SK-N-SH (cell line): ENCODE results near the gene B3GALNT2. TPM values are rescaled to one million over a fixed set of nuclear protein-coding genes. Genes with fewer than 3 reads are reported as not detected.

Experiments used
- CTCF ChIA-PET: fragments of 300-600, 350-600 bp; formaldehyde crosslinking; extraction: SDS; loops from one replicate; lab custom pipeline; 2021; lab: Yijun Ruan, JAX
- POLR2A ChIA-PET: fragments of 350-600 bp; sonication (Branson Sonifier 250); formaldehyde crosslinking; extraction: SDS; loops from one replicate; lab custom pipeline; 2020; ENCODE audit warnings: antibody characterized with exemption, inconsistent platforms; lab: Yijun Ruan, JAX
- DNase-seq: peaks from one replicate; pipeline ENCODE4 v3.0.0; 2012
- H2AFZ ChIP-seq: fragments of 200-600 bp; sonication (generic); 2 replicates; pipeline ENCODE4 v1.8.1; 2016; ENCODE audit warnings: antibody characterized with exemption, mild to moderate bottlenecking, low read depth
- H3F3A ChIP-seq: fragments of 200-600 bp; sonication (generic); replicated peaks from 2 replicates; pipeline ENCODE3; 2016; ENCODE audit warnings: antibody characterized with exemption, mild to moderate bottlenecking; ENCODE audit not compliant: insufficient read depth
- H3K27ac ChIP-seq, 2 experiments: fragments of 200-500 bp in 1 of 2; fragments of 200-600 bp in 1 of 2; sonication (Bioruptor generic) in 1 of 2; sonication (generic), shearing (Covaris generic) in 1 of 2; 2 replicates each; pipeline versions ENCODE4 v1.5.1 to v1.6.1; 2014 to 2016; ENCODE audit warnings: low read depth in 2 of 2, inconsistent platforms in 1 of 2, low read length in 1 of 2, mild to moderate bottlenecking in 1 of 2, mixed read lengths in 1 of 2
- H3K27me3 ChIP-seq: fragments of 200-600 bp; sonication (generic), shearing (Covaris generic); 2 replicates; pipeline ENCODE4 v1.6.1; 2016; ENCODE audit warnings: mixed run types; ENCODE audit not compliant: insufficient read depth
- H3K36me3 ChIP-seq, 2 experiments: fragments of 200-500 bp in 1 of 2; fragments of 200-600 bp in 1 of 2; sonication (Bioruptor generic) in 1 of 2; sonication (generic) in 1 of 2; replicated peaks in 1 of 2; 2 replicates each; pipeline versions ENCODE3 to v1.5.1; 2014 to 2016; ENCODE audit warnings: low read length in 1 of 2, mild to moderate bottlenecking in 1 of 2; ENCODE audit not compliant: insufficient read depth in 2 of 2, control insufficient read depth in 1 of 2
- H3K4me1 ChIP-seq, 2 experiments: fragments of 200-500 bp in 1 of 2; fragments of 200-600 bp in 1 of 2; sonication (Bioruptor generic) in 1 of 2; sonication (generic), shearing (Covaris generic) in 1 of 2; 2 replicates each; pipeline versions ENCODE4 v1.5.1 to v1.6.1; 2014 to 2016; ENCODE audit warnings: low read depth in 1 of 2, low read length in 1 of 2, mixed run types in 1 of 2; ENCODE audit not compliant: insufficient read depth in 2 of 2, control insufficient read depth in 1 of 2
- H3K4me2 ChIP-seq: fragments of 200-600 bp; sonication (generic), shearing (Covaris generic); 2 replicates; pipeline ENCODE4 v1.6.1; 2017; ENCODE audit warnings: mixed run types
- H3K4me3 ChIP-seq, 2 experiments: fragments of 200-500 bp in 1 of 2; fragments of 200-600 bp in 1 of 2; sonication (Bioruptor generic) in 1 of 2; sonication (generic), shearing (Covaris generic) in 1 of 2; 2 replicates each; pipeline versions ENCODE4 v1.5.1 to v1.8.1; 2014 to 2016; ENCODE audit warnings: low read depth in 2 of 2, inconsistent platforms in 1 of 2, low read length in 1 of 2, mild to moderate bottlenecking in 1 of 2, mixed read lengths in 1 of 2, moderate library complexity in 1 of 2
- H3K79me2 ChIP-seq: fragments of 200-600 bp; sonication (generic); 2 replicates; pipeline ENCODE4 v1.8.1; 2017; ENCODE audit warnings: mild to moderate bottlenecking; ENCODE audit not compliant: insufficient read depth
- H3K9ac ChIP-seq: fragments of 200-600 bp; sonication (generic); 2 replicates; pipeline ENCODE4 v1.6.1; 2017; ENCODE audit warnings: mixed run types
- H3K9me2 ChIP-seq: fragments of 200-600 bp; sonication (generic); 2 replicates; pipeline ENCODE4 v1.6.1; 2017; ENCODE audit warnings: mixed run types
- H3K9me3 ChIP-seq: fragments of 200-600 bp; sonication (generic); 2 replicates; pipeline ENCODE4 v1.6.1; 2017; ENCODE audit warnings: mixed run types, mild to moderate bottlenecking, moderate library complexity
- H4K20me1 ChIP-seq: fragments of 200-600 bp; sonication (generic); 2 replicates; pipeline ENCODE4 v1.6.1; 2017; ENCODE audit warnings: mild to moderate bottlenecking, mixed run types; ENCODE audit not compliant: insufficient read depth
- CHD2 ChIP-seq: fragments of 150-350 bp; IDR thresholded peaks from 2 replicates; pipeline ENCODE4 v1.6.1; 2018; ENCODE audit warnings: low read length; ENCODE audit not compliant: partially characterized antibody
- EP300 ChIP-seq, 2 experiments: IDR thresholded peaks; 2 replicates each; pipeline versions ENCODE4 v1.4.0 to v1.6.1; 2012; ENCODE audit warnings: borderline replicate concordance in 1 of 2, low read depth in 1 of 2, low read length in 1 of 2
- FOXM1 ChIP-seq: IDR thresholded peaks from 2 replicates; pipeline ENCODE4 v1.4.0; 2012; ENCODE audit warnings: low read depth, mild to moderate bottlenecking
- GATA2 ChIP-seq: sonication (generic); formaldehyde crosslinking; IDR thresholded peaks from 2 replicates; pipeline ENCODE4 v1.5.0; 2020; ENCODE audit warnings: mild to moderate bottlenecking, missing genetic modification reagents
- JUND ChIP-seq: IDR thresholded peaks from 2 replicates; pipeline ENCODE4 v1.4.0; 2012
- MEF2A ChIP-seq: IDR thresholded peaks from 2 replicates; pipeline ENCODE4 v1.4.0; 2012; ENCODE audit warnings: low read depth, borderline replicate concordance
- MXI1 ChIP-seq: IDR thresholded peaks from 2 replicates; pipeline ENCODE4 v1.6.1; 2012; ENCODE audit warnings: mild to moderate bottlenecking, low read depth, low read length, improper control_type of control experiment
- NRF1 ChIP-seq: IDR thresholded peaks from 2 replicates; pipeline ENCODE4 v1.6.1; 2012; ENCODE audit warnings: low read depth, mild to moderate bottlenecking, low read length
- RAD21 ChIP-seq: IDR thresholded peaks from 2 replicates; pipeline ENCODE4 v1.6.1; 2012; ENCODE audit warnings: mild to moderate bottlenecking, low read length
- RCOR1 ChIP-seq: fragments of 150-350 bp; IDR thresholded peaks from 2 replicates; pipeline ENCODE4 v1.6.1; 2017; ENCODE audit warnings: antibody characterized with exemption, low read length
- SIN3A ChIP-seq: IDR thresholded peaks from 2 replicates; pipeline ENCODE4 v1.6.1; 2012; ENCODE audit warnings: low read depth, mild to moderate bottlenecking, low read length, moderate library complexity, borderline replicate concordance
- SMC3 ChIP-seq: IDR thresholded peaks from 2 replicates; pipeline ENCODE4 v1.6.1; 2012; ENCODE audit warnings: low read depth, low read length, improper control_type of control experiment
- TAF1 ChIP-seq: IDR thresholded peaks from 2 replicates; pipeline ENCODE4 v1.6.1; 2012; ENCODE audit warnings: low read depth, mild to moderate bottlenecking, low read length, moderate library complexity, borderline replicate concordance
- TCF12 ChIP-seq: IDR thresholded peaks from 2 replicates; pipeline ENCODE4 v1.4.0; 2012
- YY1 ChIP-seq: IDR thresholded peaks from 2 replicates; pipeline ENCODE4 v1.4.0; 2012; ENCODE audit warnings: low read depth, mild to moderate bottlenecking
- WGBS: methylation state at CpG from one replicate; pipeline ENCODE4 v1.1.6; 2017; ENCODE audit warnings: low lambda C conversion rate; 5-methylcytosine and 5-hydroxymethylcytosine counted together
- polyA plus RNA-seq, 3 experiments: library from polyadenylated mRNA; depleted of rRNA; stranded (reverse); fragments of >200 nt; gene quantifications; 2 replicates each; pipeline ENCODE4 v1.2.3, GENCODE V29; 2012
- TF ChIP-seq, protein P1 (sequence below): fragments of 150-350 bp; IDR thresholded peaks from 2 replicates; pipeline ENCODE4 v1.6.1; 2017; ENCODE audit warnings: antibody characterized with exemption, low read length, low read depth, borderline replicate concordance
- TF ChIP-seq, protein P2 (sequence below): IDR thresholded peaks from 2 replicates; pipeline ENCODE4 v1.4.0; 2012; ENCODE audit warnings: low read depth
- TF ChIP-seq, protein P3 (sequence below): IDR thresholded peaks from 2 replicates; pipeline ENCODE4 v1.4.0; 2012; ENCODE audit warnings: low read depth, borderline replicate concordance
- TF ChIP-seq, protein P4 (sequence below): IDR thresholded peaks from 2 replicates; pipeline ENCODE4; 2012

B3GALNT2 gene
- polyA plus RNA-seq, 1 of the 3 experiments (the other 2 are of a cell fraction), result 15.5 TPM

DNA sequence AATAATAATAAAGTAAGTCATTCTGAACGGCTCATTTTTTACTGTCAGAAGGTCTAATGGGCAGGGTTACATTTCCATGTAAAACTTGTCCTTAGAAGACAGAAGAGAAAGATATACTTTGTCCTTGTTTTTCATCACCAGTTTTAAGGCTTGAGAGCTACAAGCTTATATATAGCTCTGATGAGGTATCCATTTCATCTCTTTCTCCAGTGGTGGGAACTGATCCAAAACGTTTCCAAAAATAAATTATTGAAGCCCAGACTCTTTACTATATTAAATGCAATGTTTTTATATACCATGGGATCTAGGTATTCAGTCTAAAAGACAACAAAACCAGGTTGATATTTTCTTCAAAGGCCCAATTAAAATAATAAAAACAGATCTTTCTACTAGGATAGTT lies 8.7 kb downstream of the B3GALNT2 start (continued):
- no peak for TF ChIP-seq CHD2
- no peak for TF ChIP-seq YY1
- TF ChIP-seq SMC3, result no peak
- TF ChIP-seq JUND, result no peak
- TF ChIP-seq, protein P1, sequence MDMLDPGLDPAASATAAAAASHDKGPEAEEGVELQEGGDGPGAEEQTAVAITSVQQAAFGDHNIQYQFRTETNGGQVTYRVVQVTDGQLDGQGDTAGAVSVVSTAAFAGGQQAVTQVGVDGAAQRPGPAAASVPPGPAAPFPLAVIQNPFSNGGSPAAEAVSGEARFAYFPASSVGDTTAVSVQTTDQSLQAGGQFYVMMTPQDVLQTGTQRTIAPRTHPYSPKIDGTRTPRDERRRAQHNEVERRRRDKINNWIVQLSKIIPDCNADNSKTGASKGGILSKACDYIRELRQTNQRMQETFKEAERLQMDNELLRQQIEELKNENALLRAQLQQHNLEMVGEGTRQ, result no peak
- TF ChIP-seq EP300 (IDR thresholded peaks at IDR 0.05; ENCODE audit: borderline replicate concordance in 1 of 2, low read depth in 1 of 2, low read length in 1 of 2), result no peak
- TF ChIP-seq, all 33 proteins: peak for 0

DNA sequence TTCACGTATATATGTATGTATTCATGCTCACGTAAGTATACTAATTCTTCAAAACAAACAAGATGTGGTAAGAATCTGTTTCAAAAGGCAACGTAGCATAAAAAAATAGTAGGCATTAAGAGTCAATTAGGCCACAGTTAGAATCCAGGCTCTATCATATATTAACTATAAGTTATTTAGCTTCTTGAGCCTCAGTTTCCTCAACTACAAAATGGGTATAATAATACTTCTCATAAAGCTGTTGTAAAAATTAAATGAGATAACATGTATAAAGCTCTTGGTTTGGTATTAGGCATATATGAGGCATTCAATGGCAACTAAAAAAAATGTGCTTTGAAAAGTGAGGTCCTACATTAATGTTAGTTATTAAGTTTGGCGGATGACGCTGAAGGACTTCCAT lies 9.2 kb downstream of the B3GALNT2 start:
- ChIA-PET CTCF (interaction anchor here (0.9 to 1.4 kb wide), 2 partner anchors 9 to 298 kb away, joined by 3 to 4 read pairs; partner anchors contain the start of gene B3GALNT2), POLR2A (no interaction called here)
- Histone ChIP-seq H3K9me2 (no peaks in the 10 kb centered on the region), H3F3A (no peaks in the 10 kb centered on the region), H3K9ac (no peak overlapping the region), H2AFZ (no peak overlapping the region), H3K9me3 (no peaks in the 10 kb centered on the region), H3K27ac (no peak overlapping the region), H3K4me2 (no peak overlapping the region), H3K4me1 (no peaks in the 10 kb centered on the region; a peak in 2 of 4 replicates), H3K79me2 (peaks cover 45% of the 10 kb centered on the region), H3K36me3 (peaks cover 45 to 46% of the 10 kb centered on the region in 2 experiments), H4K20me1 (peaks cover 7% of the 10 kb centered on the region; the same call in 1 of the 2 replicates), H3K4me3 (no peak overlapping the region), H3K27me3 (no peaks in the 10 kb centered on the region)
- WGBS, result 97% methylated on average over 5 of the region's 5 CpGs
- DNase-seq, result no peak
- TF ChIP-seq RAD21 (no peak), MEF2A (no peak), NRF1 (no peak), RCOR1 (no peak)

- CTCF ChIA-PET, result interaction anchor here (0.9 to 1.4 kb wide), 2 partner anchors 10 to 298 kb away, joined by 3 to 4 read pairs; partner anchors contain the start of gene B3GALNT2
- H3K9me2 ChIP-seq, result no peaks in the 10 kb centered on the region
- no peak for TF ChIP-seq TAF1
- TF ChIP-seq EP300 (IDR thresholded peaks at IDR 0.05; ENCODE audit: borderline replicate concordance in 1 of 2, low read depth in 1 of 2, low read length in 1 of 2), result no peak
- no peak for TF ChIP-seq SMC3
- TF ChIP-seq TCF12, result no peak
- no peak for TF ChIP-seq MXI1
- no peak for TF ChIP-seq GATA2 (CRISPR knock-in tag)
- TF ChIP-seq, protein P2, sequence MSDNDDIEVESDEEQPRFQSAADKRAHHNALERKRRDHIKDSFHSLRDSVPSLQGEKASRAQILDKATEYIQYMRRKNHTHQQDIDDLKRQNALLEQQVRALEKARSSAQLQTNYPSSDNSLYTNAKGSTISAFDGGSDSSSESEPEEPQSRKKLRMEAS, result no peak
- no peak for TF ChIP-seq FOXM1
- TF ChIP-seq, protein P3, sequence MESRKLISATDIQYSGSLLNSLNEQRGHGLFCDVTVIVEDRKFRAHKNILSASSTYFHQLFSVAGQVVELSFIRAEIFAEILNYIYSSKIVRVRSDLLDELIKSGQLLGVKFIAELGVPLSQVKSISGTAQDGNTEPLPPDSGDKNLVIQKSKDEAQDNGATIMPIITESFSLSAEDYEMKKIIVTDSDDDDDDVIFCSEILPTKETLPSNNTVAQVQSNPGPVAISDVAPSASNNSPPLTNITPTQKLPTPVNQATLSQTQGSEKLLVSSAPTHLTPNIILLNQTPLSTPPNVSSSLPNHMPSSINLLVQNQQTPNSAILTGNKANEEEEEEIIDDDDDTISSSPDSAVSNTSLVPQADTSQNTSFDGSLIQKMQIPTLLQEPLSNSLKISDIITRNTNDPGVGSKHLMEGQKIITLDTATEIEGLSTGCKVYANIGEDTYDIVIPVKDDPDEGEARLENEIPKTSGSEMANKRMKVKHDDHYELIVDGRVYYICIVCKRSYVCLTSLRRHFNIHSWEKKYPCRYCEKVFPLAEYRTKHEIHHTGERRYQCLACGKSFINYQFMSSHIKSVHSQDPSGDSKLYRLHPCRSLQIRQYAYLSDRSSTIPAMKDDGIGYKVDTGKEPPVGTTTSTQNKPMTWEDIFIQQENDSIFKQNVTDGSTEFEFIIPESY, result no peak
- TF ChIP-seq, protein P1, result no peak
- TF ChIP-seq CHD2, result no peak
- no peak for TF ChIP-seq SIN3A
- TF ChIP-seq, protein P4, sequence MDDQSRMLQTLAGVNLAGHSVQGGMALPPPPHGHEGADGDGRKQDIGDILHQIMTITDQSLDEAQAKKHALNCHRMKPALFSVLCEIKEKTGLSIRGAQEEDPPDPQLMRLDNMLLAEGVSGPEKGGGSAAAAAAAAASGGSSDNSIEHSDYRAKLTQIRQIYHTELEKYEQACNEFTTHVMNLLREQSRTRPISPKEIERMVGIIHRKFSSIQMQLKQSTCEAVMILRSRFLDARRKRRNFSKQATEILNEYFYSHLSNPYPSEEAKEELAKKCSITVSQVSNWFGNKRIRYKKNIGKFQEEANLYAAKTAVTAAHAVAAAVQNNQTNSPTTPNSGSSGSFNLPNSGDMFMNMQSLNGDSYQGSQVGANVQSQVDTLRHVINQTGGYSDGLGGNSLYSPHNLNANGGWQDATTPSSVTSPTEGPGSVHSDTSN, result no peak
- TF ChIP-seq NRF1, result no peak
Measured at GRCh38 chr1:235494531-235494930, 9.7 kb downstream of the B3GALNT2 start.

More at GRCh38 chr1:235494531-235494930, 9.7 kb downstream of the B3GALNT2 start:
- peaks cover 47 to 49% of the 10 kb centered on the region in 2 experiments for H3K36me3 ChIP-seq
- H2AFZ ChIP-seq, result no peak overlapping the region
- 98% methylated on average over 9 of the region's 9 CpGs for WGBS
- H3K4me2 ChIP-seq, result no peak overlapping the region
- no peaks in the 10 kb centered on the region for H3F3A ChIP-seq
- no peaks in the 10 kb centered on the region; a peak in 2 of 4 replicates for H3K4me1 ChIP-seq
- DNase-seq, result no peak
- peaks cover 4% of the 10 kb centered on the region; the same call in 1 of the 2 replicates for H4K20me1 ChIP-seq
- POLR2A ChIA-PET, result no interaction called here
- no peak overlapping the region for H3K27ac ChIP-seq
- peaks cover 40% of the 10 kb centered on the region for H3K79me2 ChIP-seq
- H3K9me3 ChIP-seq, result no peaks in the 10 kb centered on the region
- H3K27me3 ChIP-seq, result no peaks in the 10 kb centered on the region
- no peak overlapping the region for H3K9ac ChIP-seq
- H3K4me3 ChIP-seq, result no peak overlapping the region
